SK-N-SH treated with all-trans-retinoic acid at 6 μM for 48 hours (cell line): Measurements from ENCODE around the gene CERK.

Experiments used
- BACH2 ChIP-seq: fragments of 250-450 bp; sonication (Bioruptor Pico); IDR thresholded peaks from 2 replicates; pipeline ENCODE4 v1.9.0; 2021; ENCODE audit warnings: mild to moderate bottlenecking, borderline replicate concordance
- CSDC2 ChIP-seq: fragments of 250-450 bp; sonication (Bioruptor Pico); IDR thresholded peaks from 2 replicates; pipeline ENCODE4 v1.5.0; 2020; ENCODE audit warnings: mild to moderate bottlenecking, moderate library complexity
- TCF4 ChIP-seq: fragments of 250-450 bp; sonication (Bioruptor Pico); IDR thresholded peaks from 2 replicates; pipeline ENCODE4 v1.8.0; 2021; ENCODE audit warnings: mild to moderate bottlenecking, moderate library complexity, borderline replicate concordance
- TOX ChIP-seq: fragments of 250-450 bp; sonication (Bioruptor Pico); IDR thresholded peaks from 2 replicates; pipeline ENCODE4 v1.8.0; 2021; ENCODE audit warnings: mild to moderate bottlenecking, moderate library complexity, borderline replicate concordance
- ZFP3 ChIP-seq: fragments of 250-450 bp; sonication (Bioruptor Pico); IDR thresholded peaks from 2 replicates; pipeline ENCODE4 v1.5.0; 2020; ENCODE audit warnings: mild to moderate bottlenecking, moderate library complexity
- ZNF70 ChIP-seq: fragments of 450-650 bp; formaldehyde crosslinking; IDR thresholded peaks from 2 replicates; pipeline ENCODE4 v1.5.0; 2020; ENCODE audit warnings: mild to moderate bottlenecking, moderate library complexity
- ZNF8 ChIP-seq: fragments of 450-650 bp; formaldehyde crosslinking; IDR thresholded peaks from 2 replicates; pipeline ENCODE4 v1.5.0; 2020; ENCODE audit warnings: mild to moderate bottlenecking, moderate library complexity
- TF ChIP-seq, protein P1 (sequence below): fragments of 250-450 bp; sonication (Bioruptor Pico); IDR thresholded peaks from 2 replicates; pipeline ENCODE4 v1.8.0; 2020; ENCODE audit warnings: mild to moderate bottlenecking, moderate library complexity, borderline replicate concordance
- TF ChIP-seq, protein P2 (sequence below): fragments of 250-450 bp; sonication (Bioruptor Pico); IDR thresholded peaks from 2 replicates; pipeline ENCODE4 v1.8.0; 2021; ENCODE audit warnings: low read depth, mild to moderate bottlenecking, moderate library complexity, borderline replicate concordance

DNA sequence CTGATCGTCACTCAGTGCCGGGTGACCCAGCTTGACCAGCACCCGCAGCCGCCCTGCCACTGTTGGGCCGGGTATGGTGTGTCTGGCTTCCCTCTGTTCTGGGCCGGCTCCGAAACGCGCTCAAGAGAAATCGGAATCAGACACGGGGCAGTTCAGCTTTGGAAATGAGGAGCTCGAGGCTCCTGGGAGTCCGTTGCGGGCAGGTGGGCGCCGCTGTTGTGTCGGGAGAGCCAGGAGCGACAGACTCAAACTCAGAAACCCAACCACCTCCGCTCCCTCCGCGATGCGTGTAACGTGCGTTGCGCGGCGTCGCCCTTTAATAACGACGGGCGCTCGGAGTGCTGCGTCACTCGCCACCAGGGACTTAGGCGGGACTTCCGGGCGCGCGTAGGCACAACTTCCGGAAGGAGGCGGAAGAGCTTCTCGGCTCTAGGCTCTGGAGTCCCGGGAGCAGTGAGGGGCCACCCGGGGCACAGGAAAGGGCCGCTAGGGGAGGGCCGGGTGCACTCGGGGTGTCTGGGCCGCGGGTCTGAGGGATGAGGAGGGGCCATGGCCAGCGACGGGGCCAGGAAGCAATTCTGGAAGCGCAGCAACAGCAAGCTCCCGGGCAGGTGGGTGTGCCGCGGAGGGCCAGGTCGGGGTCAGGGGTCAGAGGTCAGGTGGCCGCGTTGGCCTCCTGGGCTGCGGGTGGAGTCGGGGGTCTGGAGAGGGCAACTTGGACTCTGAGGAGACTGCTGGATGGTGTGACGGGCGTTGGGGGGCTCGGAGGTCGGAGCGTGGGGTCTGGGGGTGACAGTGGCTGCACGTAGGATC lies 24.4 kb upstream of the CERK start, which contains the start of gene TBC1D22A:
- no peak for TF ChIP-seq ZFP3
- TF ChIP-seq, protein P1, sequence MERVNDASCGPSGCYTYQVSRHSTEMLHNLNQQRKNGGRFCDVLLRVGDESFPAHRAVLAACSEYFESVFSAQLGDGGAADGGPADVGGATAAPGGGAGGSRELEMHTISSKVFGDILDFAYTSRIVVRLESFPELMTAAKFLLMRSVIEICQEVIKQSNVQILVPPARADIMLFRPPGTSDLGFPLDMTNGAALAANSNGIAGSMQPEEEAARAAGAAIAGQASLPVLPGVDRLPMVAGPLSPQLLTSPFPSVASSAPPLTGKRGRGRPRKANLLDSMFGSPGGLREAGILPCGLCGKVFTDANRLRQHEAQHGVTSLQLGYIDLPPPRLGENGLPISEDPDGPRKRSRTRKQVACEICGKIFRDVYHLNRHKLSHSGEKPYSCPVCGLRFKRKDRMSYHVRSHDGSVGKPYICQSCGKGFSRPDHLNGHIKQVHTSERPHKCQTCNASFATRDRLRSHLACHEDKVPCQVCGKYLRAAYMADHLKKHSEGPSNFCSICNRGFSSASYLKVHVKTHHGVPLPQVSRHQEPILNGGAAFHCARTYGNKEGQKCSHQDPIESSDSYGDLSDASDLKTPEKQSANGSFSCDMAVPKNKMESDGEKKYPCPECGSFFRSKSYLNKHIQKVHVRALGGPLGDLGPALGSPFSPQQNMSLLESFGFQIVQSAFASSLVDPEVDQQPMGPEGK (CRISPR knock-in tag), result no peak
- TF ChIP-seq, protein P2, sequence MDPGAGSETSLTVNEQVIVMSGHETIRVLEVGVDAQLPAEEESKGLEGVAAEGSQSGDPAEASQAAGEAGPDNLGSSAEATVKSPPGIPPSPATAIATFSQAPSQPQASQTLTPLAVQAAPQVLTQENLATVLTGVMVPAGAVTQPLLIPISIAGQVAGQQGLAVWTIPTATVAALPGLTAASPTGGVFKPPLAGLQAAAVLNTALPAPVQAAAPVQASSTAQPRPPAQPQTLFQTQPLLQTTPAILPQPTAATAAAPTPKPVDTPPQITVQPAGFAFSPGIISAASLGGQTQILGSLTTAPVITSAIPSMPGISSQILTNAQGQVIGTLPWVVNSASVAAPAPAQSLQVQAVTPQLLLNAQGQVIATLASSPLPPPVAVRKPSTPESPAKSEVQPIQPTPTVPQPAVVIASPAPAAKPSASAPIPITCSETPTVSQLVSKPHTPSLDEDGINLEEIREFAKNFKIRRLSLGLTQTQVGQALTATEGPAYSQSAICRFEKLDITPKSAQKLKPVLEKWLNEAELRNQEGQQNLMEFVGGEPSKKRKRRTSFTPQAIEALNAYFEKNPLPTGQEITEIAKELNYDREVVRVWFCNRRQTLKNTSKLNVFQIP (CRISPR knock-in tag), result no peak
- TF ChIP-seq BACH2, result no peak
- TF ChIP-seq TOX (CRISPR knock-in tag), result no peak
- no peak for TF ChIP-seq CSDC2 (CRISPR knock-in tag)
- TF ChIP-seq TCF4 (CRISPR knock-in tag), result no peak
- TF ChIP-seq ZNF70 (CRISPR knock-in tag), result no peak
- no peak for TF ChIP-seq ZNF8 (CRISPR knock-in tag)
